Measurements from ENCODE around the gene AIRE.
"Not testable (repeated sequence)": the region's sequence is repeated elsewhere in the genome, so short reads cannot be mapped to it uniquely, and the experiment has no call there.

AIRE gene

DNA sequence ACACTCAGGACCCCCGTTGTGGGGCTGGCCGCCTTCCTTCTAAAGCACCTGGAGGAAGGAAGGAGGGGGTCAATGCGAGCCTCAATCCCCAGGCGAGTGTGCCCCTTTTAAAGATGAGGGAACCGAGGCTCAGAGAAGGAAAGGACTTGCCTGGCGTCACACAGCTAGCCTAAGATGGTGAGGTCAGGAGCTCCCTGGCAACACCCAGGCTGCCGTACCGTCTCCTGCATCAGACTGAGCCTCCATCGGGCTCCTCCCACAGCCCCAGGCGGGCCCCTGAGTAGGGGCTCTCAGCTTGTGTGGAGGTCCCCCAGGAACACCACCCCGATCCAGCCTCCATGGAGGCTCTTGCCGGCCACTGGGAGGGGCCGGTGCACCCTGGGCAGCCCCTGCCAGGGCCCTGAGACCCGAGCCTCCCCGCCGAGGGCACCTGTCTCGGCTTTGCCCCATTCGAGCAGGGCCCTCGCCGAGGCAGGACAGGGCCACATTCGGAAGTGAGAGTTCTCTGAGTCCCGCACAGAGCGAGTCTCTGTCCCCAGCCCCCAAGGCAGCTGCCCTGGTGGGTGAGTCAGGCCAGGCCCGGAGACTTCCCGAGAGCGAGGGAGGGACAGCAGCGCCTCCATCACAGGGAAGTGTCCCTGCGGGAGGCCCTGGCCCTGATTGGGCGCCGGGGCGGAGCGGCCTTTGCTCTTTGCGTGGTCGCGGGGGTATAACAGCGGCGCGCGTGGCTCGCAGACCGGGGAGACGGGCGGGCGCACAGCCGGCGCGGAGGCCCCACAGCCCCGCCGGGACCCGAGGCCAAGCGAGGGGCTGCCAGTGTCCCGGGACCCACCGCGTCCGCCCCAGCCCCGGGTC, at the start of gene AIRE:
TSS of gene AIRE (plus strand) at position 739 of the 855 bp plus-strand sequence. CDS start 131 bp downstream, outside the sequence.
- Histone ChIP-seq H3K9ac (ENCODE audit: low read depth, low read length) (no peak within 1 kb of the TSS), H3K4me1 (ENCODE audit: insufficient read depth, low read length) (no peaks in the 10 kb centered on the region), H3K27me3 (ENCODE audit: insufficient read depth, low read length, poor library complexity) (no peaks in the 10 kb centered on the region), H3K79me2 (ENCODE audit: insufficient read depth, low read length) (no peaks in the 10 kb centered on the region), H3K9me3 (ENCODE audit: insufficient read depth, low read length, severe bottlenecking) (no peaks in the 10 kb centered on the region), H2AFZ (ENCODE audit: low read depth, low read length) (no peak within 1 kb of the TSS), H3K36me3 (ENCODE audit: insufficient read depth, low read length) (no peaks in the 10 kb centered on the region), H3K4me2 (ENCODE audit: insufficient read depth, low read length) (no peak within 1 kb of the TSS), H3K27ac (ENCODE audit: low read length) (no peak within 1 kb of the TSS), H3K4me3 (ENCODE audit: low read depth in 1 of 2, low read length in 2 of 2) (no peak within 1 kb of the TSS), H4K20me1 (ENCODE audit: insufficient read depth, low read length) (peaks cover 4% of the 10 kb centered on the region; the same call in 1 of the 2 replicates)
- no peak for TF ChIP-seq EZH2 (IDR thresholded peaks at IDR 0.05; ENCODE audit: borderline replicate concordance, low read depth, low read length, severe bottlenecking)
- no peak for TF ChIP-seq CTCF (IDR thresholded peaks at IDR 0.05; ENCODE audit: borderline replicate concordance, extremely low read depth, low read length, poor library complexity, severe bottlenecking)
- DNase-seq (no peak), ATAC-seq (ENCODE audit: insufficient read depth, low read depth) (no peak)

DNA sequence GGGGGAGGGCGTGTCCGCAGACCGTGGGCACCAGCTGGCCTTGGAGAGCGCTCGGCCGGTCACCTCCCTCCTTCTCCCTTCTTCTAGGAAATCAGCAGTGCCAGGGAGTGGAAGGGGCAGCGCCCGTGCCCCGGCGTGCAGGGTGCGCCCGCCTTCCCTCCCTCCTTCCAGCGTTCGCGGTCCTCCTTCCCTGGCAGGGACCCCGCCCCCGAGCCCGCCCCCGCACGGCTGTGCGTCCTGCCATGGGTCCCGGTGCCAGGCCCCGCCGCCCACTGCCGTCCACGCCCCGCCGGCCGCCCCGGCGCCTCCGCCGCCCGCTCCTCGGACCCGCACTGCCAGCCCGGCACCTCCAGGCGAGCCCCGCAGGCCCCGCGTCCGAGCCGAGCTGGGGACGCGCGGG, 45.3 kb upstream of the AIRE start:
- H4K20me1 ChIP-seq (ENCODE audit: insufficient read depth, low read length); ATAC-seq (ENCODE audit: insufficient read depth, low read depth); H3K79me2 ChIP-seq (ENCODE audit: insufficient read depth, low read length); DNase-seq; H3K27ac ChIP-seq (ENCODE audit: low read length); H3K9me3 ChIP-seq (ENCODE audit: insufficient read depth, low read length, severe bottlenecking); H3K4me3 ChIP-seq (ENCODE audit: low read depth in 1 of 2, low read length in 2 of 2); H3K9ac ChIP-seq (ENCODE audit: low read depth, low read length); H2AFZ ChIP-seq (ENCODE audit: low read depth, low read length); H3K4me1 ChIP-seq (ENCODE audit: insufficient read depth, low read length); H3K36me3 ChIP-seq (ENCODE audit: insufficient read depth, low read length); H3K4me2 ChIP-seq (ENCODE audit: insufficient read depth, low read length); H3K27me3 ChIP-seq (ENCODE audit: insufficient read depth, low read length, poor library complexity): not testable (repeated sequence)

GRCh38 chr21:44240842-44241241, 44.8 kb upstream of the AIRE start, which contains the start of gene ICOSLG:
ICOSLG (minus strand) TSS chr21:44240943; CDS start chr21:44240817, 126 bp downstream.
- H4K20me1 ChIP-seq (ENCODE audit: insufficient read depth, low read length); H3K27ac ChIP-seq (ENCODE audit: low read length); H3K27me3 ChIP-seq (ENCODE audit: insufficient read depth, low read length, poor library complexity); H3K9me3 ChIP-seq (ENCODE audit: insufficient read depth, low read length, severe bottlenecking); H2AFZ ChIP-seq (ENCODE audit: low read depth, low read length); H3K9ac ChIP-seq (ENCODE audit: low read depth, low read length); H3K4me2 ChIP-seq (ENCODE audit: insufficient read depth, low read length); H3K79me2 ChIP-seq (ENCODE audit: insufficient read depth, low read length); H3K4me3 ChIP-seq (ENCODE audit: low read depth in 1 of 2, low read length in 2 of 2); H3K36me3 ChIP-seq (ENCODE audit: insufficient read depth, low read length); H3K4me1 ChIP-seq (ENCODE audit: insufficient read depth, low read length); DNase-seq: not testable (repeated sequence)
- ATAC-seq (ENCODE audit: insufficient read depth, low read depth), result peak; percentile 55; the same call in 2 of the 3 replicates

- not testable (repeated sequence) for H3K79me2 ChIP-seq (ENCODE audit: insufficient read depth, low read length); H4K20me1 ChIP-seq (ENCODE audit: insufficient read depth, low read length); H3K27ac ChIP-seq (ENCODE audit: low read length); H3K9ac ChIP-seq (ENCODE audit: low read depth, low read length); H3K4me3 ChIP-seq (ENCODE audit: low read depth in 1 of 2, low read length in 2 of 2); H2AFZ ChIP-seq (ENCODE audit: low read depth, low read length); H3K4me2 ChIP-seq (ENCODE audit: insufficient read depth, low read length); DNase-seq; H3K36me3 ChIP-seq (ENCODE audit: insufficient read depth, low read length); ATAC-seq (ENCODE audit: insufficient read depth, low read depth); H3K9me3 ChIP-seq (ENCODE audit: insufficient read depth, low read length, severe bottlenecking); H3K27me3 ChIP-seq (ENCODE audit: insufficient read depth, low read length, poor library complexity); H3K4me1 ChIP-seq (ENCODE audit: insufficient read depth, low read length)
These were observed 44.4 kb upstream of the AIRE start for GRCh38 chr21:44241281-44241680.

DNA sequence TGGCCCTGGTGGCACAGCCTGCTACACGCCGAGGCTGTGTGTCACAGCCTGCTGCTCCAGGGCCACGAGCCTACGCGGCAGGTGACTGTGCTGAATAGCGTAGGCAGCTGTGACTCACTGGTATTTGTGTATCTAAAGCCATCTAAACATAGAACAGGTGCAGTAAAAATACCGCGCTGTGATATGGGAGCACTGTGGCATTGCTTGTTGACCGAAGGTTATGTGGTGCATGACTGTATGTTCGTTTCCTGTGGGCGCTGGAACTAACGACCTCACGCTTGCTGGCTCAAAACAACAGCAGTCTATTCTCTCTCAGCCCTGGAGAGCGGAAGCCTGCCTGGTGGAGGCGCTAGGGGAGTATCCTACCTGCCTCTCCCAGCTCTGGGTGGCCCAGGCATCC, 41.7 kb upstream of the AIRE start:
- H3K79me2 ChIP-seq (ENCODE audit: insufficient read depth, low read length); H3K9me3 ChIP-seq (ENCODE audit: insufficient read depth, low read length, severe bottlenecking); H2AFZ ChIP-seq (ENCODE audit: low read depth, low read length); H3K36me3 ChIP-seq (ENCODE audit: insufficient read depth, low read length); H3K27ac ChIP-seq (ENCODE audit: low read length); H3K4me3 ChIP-seq (ENCODE audit: low read depth in 1 of 2, low read length in 2 of 2); H3K9ac ChIP-seq (ENCODE audit: low read depth, low read length); H3K4me2 ChIP-seq (ENCODE audit: insufficient read depth, low read length); H3K4me1 ChIP-seq (ENCODE audit: insufficient read depth, low read length); H3K27me3 ChIP-seq (ENCODE audit: insufficient read depth, low read length, poor library complexity); H4K20me1 ChIP-seq (ENCODE audit: insufficient read depth, low read length); DNase-seq: not testable (repeated sequence)
- ATAC-seq (ENCODE audit: insufficient read depth, low read depth), result peak; percentile 60

DNA sequence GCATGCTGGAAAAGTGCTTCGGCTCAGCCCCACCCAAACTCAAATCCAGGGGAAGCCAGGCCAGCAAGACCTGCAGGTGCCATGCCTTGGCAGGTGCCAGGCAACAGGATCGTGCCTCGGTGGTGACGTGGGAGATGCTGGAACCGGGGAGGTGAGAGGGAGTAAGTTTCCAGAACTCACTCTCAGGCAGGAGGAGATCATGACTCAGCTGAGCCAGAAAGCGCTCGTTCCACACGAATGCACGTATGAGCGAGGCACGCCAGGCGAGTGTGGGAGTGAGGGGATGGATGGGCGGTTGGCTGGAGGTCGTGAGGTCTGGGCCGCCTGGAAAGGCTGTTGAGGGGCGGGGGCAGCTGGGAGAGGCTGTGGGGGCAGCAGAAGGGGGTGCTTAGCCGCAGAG, 37.8 kb upstream of the AIRE start:
- not testable (repeated sequence) for H3K9ac ChIP-seq (ENCODE audit: low read depth, low read length); H3K9me3 ChIP-seq (ENCODE audit: insufficient read depth, low read length, severe bottlenecking); H3K4me3 ChIP-seq (ENCODE audit: low read depth in 1 of 2, low read length in 2 of 2); H3K27me3 ChIP-seq (ENCODE audit: insufficient read depth, low read length, poor library complexity); ATAC-seq (ENCODE audit: insufficient read depth, low read depth); H2AFZ ChIP-seq (ENCODE audit: low read depth, low read length); H3K36me3 ChIP-seq (ENCODE audit: insufficient read depth, low read length); DNase-seq; H3K79me2 ChIP-seq (ENCODE audit: insufficient read depth, low read length); H4K20me1 ChIP-seq (ENCODE audit: insufficient read depth, low read length); H3K4me2 ChIP-seq (ENCODE audit: insufficient read depth, low read length); H3K4me1 ChIP-seq (ENCODE audit: insufficient read depth, low read length); H3K27ac ChIP-seq (ENCODE audit: low read length)

- H3K9me3 ChIP-seq (ENCODE audit: insufficient read depth, low read length, severe bottlenecking); H3K79me2 ChIP-seq (ENCODE audit: insufficient read depth, low read length); H4K20me1 ChIP-seq (ENCODE audit: insufficient read depth, low read length); ATAC-seq (ENCODE audit: insufficient read depth, low read depth); H3K36me3 ChIP-seq (ENCODE audit: insufficient read depth, low read length); H3K4me2 ChIP-seq (ENCODE audit: insufficient read depth, low read length); H3K4me1 ChIP-seq (ENCODE audit: insufficient read depth, low read length); H3K27me3 ChIP-seq (ENCODE audit: insufficient read depth, low read length, poor library complexity); H3K4me3 ChIP-seq (ENCODE audit: low read depth in 1 of 2, low read length in 2 of 2); H3K9ac ChIP-seq (ENCODE audit: low read depth, low read length); H3K27ac ChIP-seq (ENCODE audit: low read length); DNase-seq; H2AFZ ChIP-seq (ENCODE audit: low read depth, low read length): not testable (repeated sequence)
These were observed 36.3 kb upstream of the AIRE start for GRCh38 chr21:44249204-44250037.
